ENCODE measurements around the gene SPATA6L.

SPATA6L gene

GRCh38 chr9:4581035-4581760, 85.1 kb downstream of the SPATA6L start:
- DNase-seq = no peak

- DNase-seq = no peak
These were observed 87.3 kb downstream of the SPATA6L start for GRCh38 chr9:4579001-4579400.

- no peak for DNase-seq
These were observed 89.8 kb downstream of the SPATA6L start for GRCh38 chr9:4576448-4576847.

- no peak for DNase-seq
These were observed 90.3 kb downstream of the SPATA6L start for GRCh38 chr9:4575997-4576396.

- no peak for DNase-seq
These were observed 91.5 kb downstream of the SPATA6L start for GRCh38 chr9:4574657-4575243.

- DNase-seq = no peak
These were observed 92.5 kb downstream of the SPATA6L start for GRCh38 chr9:4573634-4574389.

GRCh38 chr9:4573176-4573575, 93.1 kb downstream of the SPATA6L start:
- no peak for DNase-seq

GRCh38 chr9:4572184-4572826, 94.0 kb downstream of the SPATA6L start:
- no peak for DNase-seq

GRCh38 chr9:4569101-4569500, 97.2 kb downstream of the SPATA6L start:
- DNase-seq = no peak

GRCh38 chr9:4567601-4568000, 98.7 kb downstream of the SPATA6L start:
- no peak for DNase-seq

- DNase-seq = no peak
These were observed 99.5 kb downstream of the SPATA6L start for GRCh38 chr9:4566806-4567205.

GRCh38 chr9:4563105-4563504, 103.2 kb downstream of the SPATA6L start:
- DNase-seq = no peak

GRCh38 chr9:4559261-4560182, 106.8 kb downstream of the SPATA6L start:
- DNase-seq = no peak

GRCh38 chr9:4558371-4558998, 107.8 kb downstream of the SPATA6L start:
- no peak for DNase-seq

- DNase-seq = no peak
These were observed 111.0 kb downstream of the SPATA6L start for GRCh38 chr9:4555236-4555635.

GRCh38 chr9:4553951-4554381, 112.3 kb downstream of the SPATA6L start:
- DNase-seq = no peak

GRCh38 chr9:4550777-4551484, 115.3 kb downstream of the SPATA6L start:
- DNase-seq = no peak

- DNase-seq = no peak
These were observed 116.5 kb downstream of the SPATA6L start for GRCh38 chr9:4549751-4550295.

GRCh38 chr9:4548811-4549725, 117.2 kb downstream of the SPATA6L start:
- DNase-seq = no peak

Measured in NCI-H1417 treated with DMSO at 0.1 percent for 48 hours (cell line).